Naive thymus-derived CD4-positive, alpha-beta T cell (primary cell): ENCODE data around the gene THSD4. TPM values are rescaled to one million over a fixed set of nuclear protein-coding genes. Genes with fewer than 3 reads are reported as not detected.

ENCODE experiments used
- ATAC-seq: fragments of 150-1000 bp; cut with Tn5 transposase; 2 replicates; pipeline ENCODE4 v1.10.0; 2021; ENCODE audit warnings: mild to moderate bottlenecking, moderate library complexity
- CTCF ChIA-PET: fragments of 350-600 bp; sonication (Branson Sonifier 250); formaldehyde crosslinking; loops from one replicate; lab custom pipeline; 2021; ENCODE audit warnings: antibody characterized with exemption; lab: Charles Lee
- POLR2A ChIA-PET: fragments of 350-600 bp; sonication (Branson Sonifier 250); formaldehyde crosslinking; loops from one replicate; lab custom pipeline; 2021; ENCODE audit warnings: antibody characterized with exemption, inconsistent platforms; lab: Charles Lee
- DNase-seq, 9 donors: peaks; one replicate each; pipeline versions ENCODE4 v3.0.0 to v3.0.0-alpha.2; 2020 to 2022; ENCODE audit warnings: mixed read lengths in 1 of 9
- H3K27ac ChIP-seq: one replicate; pipeline ENCODE4 v1.7.0; 2013; ENCODE audit warnings: mild to moderate bottlenecking, low read depth, low read length, moderate library complexity
- H3K27me3 ChIP-seq, 2 donors: one replicate each; pipeline ENCODE4 v1.7.0; 2013; ENCODE audit warnings: low read length in 2 of 2, mild to moderate bottlenecking in 2 of 2, moderate library complexity in 2 of 2; ENCODE audit not compliant: control insufficient read depth in 2 of 2, insufficient read depth in 2 of 2
- H3K36me3 ChIP-seq, 3 experiments: 1 replicate in 2 of 3; 2 replicates in 1 of 3; pipeline ENCODE4 v1.7.0; 2013; ENCODE audit warnings: low read length in 3 of 3, mild to moderate bottlenecking in 3 of 3, moderate library complexity in 1 of 3; ENCODE audit not compliant: insufficient read depth in 3 of 3, control insufficient read depth in 2 of 3
- H3K4me1 ChIP-seq, 2 donors: one replicate each; pipeline ENCODE4 v1.7.0; 2013; ENCODE audit warnings: low read length in 2 of 2, mild to moderate bottlenecking in 2 of 2, moderate library complexity in 1 of 2; ENCODE audit not compliant: control insufficient read depth in 2 of 2, insufficient read depth in 2 of 2
- H3K4me3 ChIP-seq: 2 replicates; pipeline ENCODE4 v1.7.0; 2013; ENCODE audit warnings: mild to moderate bottlenecking, low read length
- H3K9me3 ChIP-seq, 3 experiments: 1 replicate in 2 of 3; 2 replicates in 1 of 3; pipeline ENCODE4 v1.7.0; 2013; ENCODE audit warnings: low read length in 3 of 3; ENCODE audit not compliant: control insufficient read depth in 2 of 3
- H3K27ac Mint-ChIP-seq, 9 donors: one replicate each; pipeline ENCODE4 v1.8.0; 2020 to 2022; ENCODE audit warnings: mixed read lengths in 9 of 9, mild to moderate bottlenecking in 8 of 9, moderate library complexity in 5 of 9, inconsistent platforms in 2 of 9
- H3K27me3 Mint-ChIP-seq, 5 donors: one replicate each; pipeline ENCODE4 v1.8.0; 2021 to 2022; ENCODE audit warnings: mixed read lengths in 5 of 5, mild to moderate bottlenecking in 1 of 5
- H3K36me3 Mint-ChIP-seq, 5 donors: one replicate each; pipeline ENCODE4 v1.8.0; 2020 to 2022; ENCODE audit warnings: mixed read lengths in 5 of 5, mild to moderate bottlenecking in 3 of 5, inconsistent platforms in 1 of 5
- H3K4me1 Mint-ChIP-seq, 7 donors: one replicate each; pipeline ENCODE4 v1.8.0; 2020 to 2022; ENCODE audit warnings: mixed read lengths in 7 of 7, mild to moderate bottlenecking in 3 of 7, inconsistent platforms in 1 of 7
- H3K4me3 Mint-ChIP-seq, 10 donors: one replicate each; pipeline ENCODE4 v1.8.0; 2020 to 2022; ENCODE audit warnings: mild to moderate bottlenecking in 10 of 10, mixed read lengths in 10 of 10, moderate library complexity in 6 of 10, inconsistent platforms in 2 of 10
- H3K9me3 Mint-ChIP-seq, 11 donors: one replicate each; pipeline ENCODE4 v1.8.0; 2020 to 2022; ENCODE audit warnings: mixed read lengths in 11 of 11, mild to moderate bottlenecking in 4 of 11, inconsistent platforms in 1 of 11, moderate library complexity in 1 of 11
- intact Hi-C, 2 donors: fragments of 100-400 bp; cut with micrococcal nuclease; formaldehyde crosslinking; loops; one replicate each; pipeline ENCODE4 v1.15.1; 2023
- polyA plus RNA-seq, 2 donors: library from polyadenylated mRNA; unstranded; fragments of 300-500 nt; fragmentation: Illumina TruSeq; gene quantifications; one replicate each; pipeline ENCODE4 v1.2.3, GENCODE V29; 2021
- total RNA-seq, 6 experiments: library from RNA in 5 of 6; stranded (reverse) in 5 of 6; gene quantifications; 1 replicate in 5 of 6; 2 replicates in 1 of 6; pipeline ENCODE4 v1.2.3 and lab custom pipeline; 2021 to 2026

THSD4 gene
- total and polyA plus RNA-seq, 7 experiments from 2014 or later, result not detected

GRCh38 chr15:71133747-71134472, 18.6 kb downstream of the THSD4 start:
- Histone ChIP-seq H3K4me3 (no peak overlapping the region), H3K27ac (no peak overlapping the region), H3K27me3 (no peaks in the 10 kb centered on the region), H3K36me3 (no peaks in the 10 kb centered on the region), H3K9me3 (no peaks in the 10 kb centered on the region), H3K4me1 (no peaks in the 10 kb centered on the region)
- no peak for DNase-seq
- no peak for ATAC-seq
- no peak overlapping the region for H3K4me3 Mint-ChIP-seq
- peaks cover 0 to 32% (median 15%) of the 10 kb centered on the region in 5 donors for H3K27me3 Mint-ChIP-seq
- intact Hi-C loops, result no loop called here
- no peaks in the 10 kb centered on the region for H3K36me3 Mint-ChIP-seq
- no peaks in the 10 kb centered on the region for H3K4me1 Mint-ChIP-seq
- H3K9me3 Mint-ChIP-seq, result peaks cover 0 to 8% (median 0%) of the 10 kb centered on the region in 11 donors
- H3K27ac Mint-ChIP-seq, result no peak overlapping the region
- CTCF ChIA-PET, result no interaction called here
- POLR2A ChIA-PET, result no interaction called here

- Histone ChIP-seq H3K4me3 (no peak overlapping the region), H3K27me3 (no peaks in the 10 kb centered on the region), H3K4me1 (no peaks in the 10 kb centered on the region), H3K27ac (no peak overlapping the region), H3K9me3 (no peaks in the 10 kb centered on the region), H3K36me3 (no peaks in the 10 kb centered on the region)
- intact Hi-C loops, result no loop called here
- ChIA-PET POLR2A (no interaction called here), CTCF (no interaction called here)
- Mint-ChIP-seq H3K9me3 (peaks cover 0 to 8% (median 0%) of the 10 kb centered on the region in 11 donors), H3K27ac (no peak overlapping the region), H3K4me3 (no peak overlapping the region), H3K36me3 (no peaks in the 10 kb centered on the region), H3K4me1 (no peaks in the 10 kb centered on the region), H3K27me3 (peaks cover 0 to 30% (median 18%) of the 10 kb centered on the region in 5 donors)
- DNase-seq, result no peak
- no peak for ATAC-seq
These were observed 21.0 kb downstream of the THSD4 start for GRCh38 chr15:71136159-71136783.

- no peak overlapping the region for H3K4me3 Mint-ChIP-seq
- no peak for DNase-seq
- H3K27me3 ChIP-seq, result no peaks in the 10 kb centered on the region
- H3K27ac Mint-ChIP-seq, result no peak overlapping the region
- H3K36me3 Mint-ChIP-seq, result no peaks in the 10 kb centered on the region
- no peak for ATAC-seq
- ChIA-PET POLR2A (no interaction called here), CTCF (no interaction called here)
- no peaks in the 10 kb centered on the region for H3K4me1 ChIP-seq
- no peaks in the 10 kb centered on the region for H3K4me1 Mint-ChIP-seq
- intact Hi-C loops, result no loop called here
- H3K9me3 ChIP-seq, result no peaks in the 10 kb centered on the region
- peaks cover 0 to 27% (median 23%) of the 10 kb centered on the region in 5 donors for H3K27me3 Mint-ChIP-seq
- no peak overlapping the region for H3K27ac ChIP-seq
- H3K36me3 ChIP-seq, result no peaks in the 10 kb centered on the region
- H3K9me3 Mint-ChIP-seq, result peaks cover 0 to 8% (median 0%) of the 10 kb centered on the region in 11 donors
- H3K4me3 ChIP-seq, result no peak overlapping the region
These were observed 21.7 kb downstream of the THSD4 start for GRCh38 chr15:71136793-71137518.

- peaks cover 0 to 21% (median 15%) of the 10 kb centered on the region in 5 donors for H3K27me3 Mint-ChIP-seq
- intact Hi-C loops, result no loop called here
These were observed 23.2 kb downstream of the THSD4 start for GRCh38 chr15:71138473-71138872.

GRCh38 chr15:71139241-71139640, 24.0 kb downstream of the THSD4 start:
- POLR2A ChIA-PET, result no interaction called here

More at GRCh38 chr15:71138473-71138872, 23.2 kb downstream of the THSD4 start:
- no peak overlapping the region for H3K27ac Mint-ChIP-seq
- H3K4me1 Mint-ChIP-seq, result no peaks in the 10 kb centered on the region
- no peaks in the 10 kb centered on the region for H3K9me3 ChIP-seq
- ATAC-seq (no peak), DNase-seq (no peak)
- H3K36me3 ChIP-seq, result no peaks in the 10 kb centered on the region
- H3K27ac ChIP-seq, result no peak overlapping the region
- ChIA-PET CTCF (no interaction called here), POLR2A (no interaction called here)
- no peak overlapping the region for H3K4me3 ChIP-seq
- H3K9me3 Mint-ChIP-seq, result peaks cover 0 to 8% (median 0%) of the 10 kb centered on the region in 11 donors
- no peaks in the 10 kb centered on the region for H3K36me3 Mint-ChIP-seq
- H3K27me3 ChIP-seq, result no peaks in the 10 kb centered on the region
- H3K4me3 Mint-ChIP-seq, result no peak overlapping the region
- H3K4me1 ChIP-seq, result no peaks in the 10 kb centered on the region

GRCh38 chr15:71141572-71141971, 26.3 kb downstream of the THSD4 start:
- H3K27ac Mint-ChIP-seq, result no peak overlapping the region
- H3K9me3 Mint-ChIP-seq, result peaks cover 0 to 5% (median 0%) of the 10 kb centered on the region in 11 donors
- ChIA-PET CTCF (no interaction called here), POLR2A (no interaction called here)
- Histone ChIP-seq H3K36me3 (no peaks in the 10 kb centered on the region), H3K27me3 (no peaks in the 10 kb centered on the region), H3K9me3 (no peaks in the 10 kb centered on the region), H3K4me3 (no peak overlapping the region), H3K4me1 (no peaks in the 10 kb centered on the region), H3K27ac (no peak overlapping the region)
- no peak overlapping the region for H3K4me3 Mint-ChIP-seq
- ATAC-seq (no peak), DNase-seq (no peak)
- no peaks in the 10 kb centered on the region for H3K36me3 Mint-ChIP-seq
- intact Hi-C loops, result no loop called here
- peaks cover 12 to 25% (median 15%) of the 10 kb centered on the region in 5 donors for H3K27me3 Mint-ChIP-seq
- no peaks in the 10 kb centered on the region for H3K4me1 Mint-ChIP-seq

More at GRCh38 chr15:71139241-71139640, 24.0 kb downstream of the THSD4 start:
- Histone ChIP-seq H3K4me3 (no peak overlapping the region), H3K4me1 (no peaks in the 10 kb centered on the region), H3K27me3 (no peaks in the 10 kb centered on the region), H3K36me3 (no peaks in the 10 kb centered on the region), H3K9me3 (no peaks in the 10 kb centered on the region), H3K27ac (no peak overlapping the region)
- Mint-ChIP-seq H3K27ac (no peak overlapping the region), H3K4me3 (no peak overlapping the region), H3K27me3 (peaks cover 4 to 23% (median 15%) of the 10 kb centered on the region in 5 donors), H3K9me3 (peaks cover 0 to 8% (median 0%) of the 10 kb centered on the region in 11 donors), H3K36me3 (no peaks in the 10 kb centered on the region), H3K4me1 (no peaks in the 10 kb centered on the region)
- intact Hi-C loops, result no loop called here
- CTCF ChIA-PET, result no interaction called here
- ATAC-seq (no peak), DNase-seq (no peak)
